Stimulated activated CD8-positive, alpha-beta memory T cell treated with anti-CD3 and anti-CD28 coated beads, Interleukin-15, amount 100 ng/mL, for 24 hours (primary cell): ENCODE data around the gene TRPM3.

ENCODE experiments used
- DNase-seq: peaks from one replicate; pipeline ENCODE4 v3.0.0-alpha.2; 2020; ENCODE audit warnings: low read depth

The TRPM3 gene

DNA sequence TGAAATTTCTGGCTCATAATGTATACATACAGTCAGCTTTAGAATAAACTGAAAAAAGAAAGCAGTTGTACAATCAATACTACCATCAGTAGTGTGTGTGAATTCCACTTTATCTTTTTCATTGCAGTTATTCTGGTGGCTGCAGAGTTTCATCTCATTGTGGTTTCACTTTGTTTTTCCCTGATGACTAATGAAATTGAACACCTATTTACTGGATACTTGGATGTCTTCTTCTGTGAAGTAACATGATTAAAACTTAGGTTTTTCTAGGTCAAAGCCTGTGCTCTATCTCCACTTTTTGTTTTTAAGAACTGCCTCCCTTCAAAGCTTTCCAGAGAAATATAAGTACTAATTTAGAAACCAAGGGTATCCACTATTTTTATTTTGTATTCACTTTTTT is 174.3 kb downstream of the TRPM3 start:
- no peak for DNase-seq

DNA sequence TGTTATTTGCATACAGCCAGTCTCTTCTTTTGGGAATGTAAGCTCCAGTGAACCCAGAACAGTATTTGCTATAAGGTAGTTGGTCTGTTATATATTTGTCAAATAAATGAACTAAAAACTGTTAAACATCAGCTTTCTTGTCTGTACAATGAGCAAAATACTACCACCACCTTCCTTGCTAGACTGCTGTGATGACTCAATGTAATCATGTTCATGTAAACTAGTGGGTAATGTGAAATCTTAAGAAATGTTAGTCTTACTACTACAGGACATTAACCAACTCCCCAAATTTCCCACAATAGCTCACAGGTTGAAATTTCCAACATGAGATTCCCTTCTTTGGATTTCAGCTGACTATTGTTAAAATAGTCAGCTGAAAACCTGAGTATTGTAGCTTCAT is 176.1 kb downstream of the TRPM3 start:
- DNase-seq = no peak

DNA sequence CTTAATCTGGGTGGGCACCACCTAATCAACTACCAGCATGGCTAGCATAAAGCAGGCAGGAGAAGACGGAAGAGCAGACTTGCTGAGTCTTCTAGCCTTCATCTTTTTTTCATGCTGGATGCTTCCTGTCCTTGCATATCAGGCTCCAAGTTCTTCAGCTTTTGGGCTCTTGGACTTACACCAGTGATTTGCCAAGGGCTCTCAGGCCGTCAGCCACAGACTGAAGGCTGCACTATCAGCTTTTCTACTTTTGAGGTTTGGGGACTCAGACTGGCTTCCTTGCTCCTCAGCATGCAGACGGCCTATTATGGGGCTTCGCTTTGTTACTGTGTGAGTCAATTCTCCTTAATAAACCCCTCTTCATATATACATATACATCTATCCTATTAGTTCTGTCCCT is 180.2 kb downstream of the TRPM3 start:
- DNase-seq = no peak

DNA sequence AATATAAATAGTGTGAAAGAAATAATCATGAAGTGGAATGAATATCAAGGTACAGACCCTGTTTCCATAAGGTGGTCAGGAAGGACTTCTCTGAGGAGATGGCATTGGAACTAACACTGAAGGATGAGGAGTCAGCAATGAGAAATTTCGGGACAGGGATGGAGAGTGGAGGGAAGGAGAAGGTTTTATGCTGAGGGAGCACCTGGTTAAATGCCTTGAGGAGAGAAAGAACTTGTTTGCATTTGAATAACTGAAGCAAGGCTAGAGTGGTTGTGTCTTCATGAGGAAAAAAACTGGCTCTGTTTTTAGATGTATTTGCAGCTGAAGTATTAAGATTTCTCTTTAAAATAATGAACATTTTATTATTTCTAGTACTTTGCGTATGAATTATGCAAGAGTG is 180.8 kb downstream of the TRPM3 start:
- DNase-seq = no peak

DNA sequence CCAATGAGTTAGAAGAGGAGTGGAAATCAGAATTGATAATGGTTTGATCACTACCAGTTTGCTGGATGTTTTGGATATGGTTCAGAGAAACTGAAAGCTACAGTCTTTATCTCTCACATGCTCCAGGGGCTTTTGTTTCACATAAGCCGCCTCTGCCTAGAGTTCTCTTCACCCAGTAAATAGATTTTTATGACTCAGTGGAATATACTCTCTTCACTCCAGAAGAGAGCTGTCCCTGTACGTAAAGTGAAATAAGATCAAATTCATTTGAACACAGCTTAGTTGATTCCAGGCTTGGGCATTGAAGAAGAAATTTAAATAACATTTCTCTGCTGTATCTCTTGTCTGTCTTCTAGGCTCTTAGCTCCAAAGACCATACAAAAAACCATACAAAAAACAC is 184.9 kb downstream of the TRPM3 start:
- no peak for DNase-seq

DNA sequence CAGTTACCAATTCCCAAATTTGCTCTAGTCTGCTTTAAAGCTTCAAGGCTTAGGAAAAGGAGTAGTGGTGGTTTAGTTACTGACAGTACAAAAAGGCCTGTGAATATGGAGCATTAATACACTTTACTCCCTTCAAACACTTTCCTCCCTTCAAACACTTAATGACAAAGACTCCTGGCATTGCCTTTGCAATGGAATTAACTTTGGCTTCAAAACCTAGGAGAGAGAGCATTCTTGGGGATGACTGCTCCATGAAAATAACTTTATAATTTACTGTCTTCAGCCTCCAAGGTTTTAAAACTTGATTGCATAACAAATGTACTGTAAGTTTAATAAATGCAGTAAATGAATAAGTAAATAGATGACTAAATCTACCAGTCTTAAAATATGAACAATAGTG is 185.6 kb downstream of the TRPM3 start:
- DNase-seq = no peak

DNA sequence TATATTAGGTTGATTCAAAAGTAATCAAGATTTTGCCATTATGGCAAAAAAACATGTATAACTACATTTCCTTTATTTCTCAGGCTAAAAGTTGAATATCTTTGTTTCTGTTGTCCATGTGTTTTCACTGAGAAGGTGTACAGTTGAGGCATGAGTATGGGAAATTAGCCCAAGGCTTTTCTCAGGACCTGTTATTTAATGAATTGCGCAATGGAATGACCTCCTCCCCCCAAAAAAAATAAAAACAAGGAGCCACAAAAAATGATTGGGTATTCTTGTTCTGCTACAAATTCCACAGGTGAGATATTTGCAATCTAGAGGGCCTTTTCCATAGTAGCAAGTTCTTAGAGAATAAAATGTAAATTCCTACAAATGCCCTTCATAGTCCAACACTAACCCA is 186.8 kb downstream of the TRPM3 start:
- DNase-seq = no peak

DNA sequence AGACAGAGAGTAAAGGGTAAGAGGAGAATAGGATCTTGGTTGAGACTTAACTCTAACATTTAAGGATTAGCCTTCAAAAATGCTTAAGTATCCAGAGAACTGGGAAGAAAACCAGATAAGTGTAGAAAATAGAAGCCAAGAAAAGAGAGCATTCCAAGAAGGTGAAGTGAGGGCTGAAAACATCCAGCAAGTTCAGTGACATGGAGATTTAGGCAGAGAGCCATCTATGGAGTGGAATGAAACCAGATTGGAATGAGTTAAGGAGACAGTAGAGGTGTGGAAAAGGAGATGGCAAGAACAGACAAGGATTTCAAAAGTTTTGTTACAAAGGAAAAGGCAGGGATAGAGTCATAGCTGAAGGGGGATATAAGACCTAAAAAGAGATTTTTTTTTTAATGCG is 188.1 kb downstream of the TRPM3 start:
- DNase-seq = no peak

DNA sequence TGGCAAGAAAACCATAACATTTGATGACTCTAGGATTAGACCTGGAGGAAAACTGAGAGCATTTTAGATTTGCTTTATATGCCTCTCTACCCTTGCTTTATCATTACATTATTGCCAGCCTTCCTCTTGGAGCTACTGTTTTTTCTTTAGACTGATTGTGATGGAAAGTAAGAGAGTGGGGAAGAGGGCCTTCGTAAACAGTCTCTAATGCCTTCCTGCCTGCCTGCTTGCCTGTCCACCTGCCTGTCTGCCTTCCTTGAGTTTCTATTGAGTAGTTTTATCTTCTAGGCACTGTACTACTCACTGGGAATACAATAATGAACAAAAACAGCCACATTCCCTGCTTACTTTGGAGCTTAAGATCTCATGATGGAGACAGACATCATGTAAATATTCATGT is 189.3 kb downstream of the TRPM3 start:
- no peak for DNase-seq

DNA sequence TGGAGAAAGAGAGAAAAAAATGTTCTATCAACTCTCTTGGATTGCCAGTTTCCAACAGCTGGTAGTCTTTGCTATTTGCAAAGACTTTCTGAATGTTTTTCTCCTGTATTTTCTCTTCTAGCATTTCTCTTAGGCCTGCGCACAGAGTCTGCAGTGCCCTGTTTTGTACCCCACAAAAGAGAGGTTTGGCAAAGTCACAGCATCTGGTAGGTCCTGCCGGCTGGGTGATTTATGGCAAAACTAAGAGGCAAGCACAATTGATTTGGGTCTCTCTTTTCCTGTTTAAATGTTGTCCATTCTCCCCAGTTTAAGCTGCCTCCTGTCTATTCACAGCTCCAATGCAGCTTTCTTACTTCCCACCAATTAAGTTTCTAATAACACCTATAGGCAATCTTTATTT is 193.9 kb downstream of the TRPM3 start:
- no peak for DNase-seq

DNA sequence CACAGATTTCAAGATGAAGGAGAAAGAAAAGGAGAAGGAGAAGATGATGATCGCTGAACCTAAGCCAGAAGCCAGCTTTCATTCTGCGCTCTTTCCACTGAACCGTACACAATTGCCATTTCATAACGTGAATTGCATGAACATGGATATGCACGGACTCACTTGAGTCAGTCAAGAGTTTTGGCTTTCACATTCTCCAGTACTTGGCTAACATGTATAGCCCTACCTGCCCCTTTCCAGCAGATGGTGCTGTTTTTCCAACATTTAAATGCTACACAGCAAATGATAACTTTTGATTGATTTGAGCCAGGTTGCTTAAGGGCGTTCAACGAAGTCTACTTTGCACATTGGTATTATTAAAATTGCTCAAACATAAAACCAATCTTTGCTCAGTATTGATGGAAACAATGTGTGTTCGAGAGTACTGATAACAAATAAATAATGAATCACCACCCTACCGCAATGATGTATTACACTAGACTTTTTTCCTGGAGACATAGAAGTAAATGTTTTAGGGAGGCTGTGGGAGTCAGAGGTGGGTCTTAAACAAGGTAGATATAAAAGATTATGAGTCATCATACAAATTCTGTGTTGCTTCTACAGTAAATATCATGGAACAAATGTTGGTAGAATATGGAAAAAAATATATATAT is 196.4 kb downstream of the TRPM3 start:
- no peak for DNase-seq

DNA sequence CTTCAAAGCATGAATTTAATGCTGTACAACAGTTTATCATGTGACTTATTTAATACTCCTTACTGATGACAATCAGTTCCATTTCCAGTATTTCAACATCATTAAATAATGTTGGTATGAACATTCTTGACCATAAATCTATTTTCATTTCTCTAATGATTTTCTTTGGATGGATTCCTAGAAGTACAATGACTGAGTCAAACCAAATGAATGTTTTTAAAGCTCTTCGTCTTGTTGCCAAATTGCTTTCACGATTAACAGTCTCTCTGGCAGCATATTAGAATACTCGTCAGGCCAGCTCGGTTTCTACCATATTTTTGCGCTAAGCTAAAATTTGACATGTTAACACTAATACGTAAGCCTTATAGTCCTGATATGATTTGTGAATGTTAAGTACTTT is 197.0 kb downstream of the TRPM3 start:
- DNase-seq = no peak

DNA sequence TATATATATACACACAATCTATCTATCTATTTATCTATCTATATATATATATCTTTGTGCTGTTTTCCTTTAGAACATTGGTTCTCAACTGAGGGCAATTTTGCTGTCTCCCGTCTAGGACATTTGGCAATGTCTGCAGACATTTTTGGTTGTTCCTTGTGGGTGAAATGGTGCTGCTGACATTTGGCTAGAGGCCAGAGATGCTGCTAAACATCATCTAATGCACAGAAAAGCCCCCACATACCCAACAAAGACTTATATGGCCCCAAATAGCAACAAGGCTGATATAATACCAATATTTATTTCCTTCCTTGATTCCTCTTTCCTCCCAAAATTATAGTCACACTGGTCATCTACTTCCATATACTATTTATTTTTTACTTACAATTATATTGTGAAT is 197.5 kb downstream of the TRPM3 start:
- DNase-seq = no peak

DNA sequence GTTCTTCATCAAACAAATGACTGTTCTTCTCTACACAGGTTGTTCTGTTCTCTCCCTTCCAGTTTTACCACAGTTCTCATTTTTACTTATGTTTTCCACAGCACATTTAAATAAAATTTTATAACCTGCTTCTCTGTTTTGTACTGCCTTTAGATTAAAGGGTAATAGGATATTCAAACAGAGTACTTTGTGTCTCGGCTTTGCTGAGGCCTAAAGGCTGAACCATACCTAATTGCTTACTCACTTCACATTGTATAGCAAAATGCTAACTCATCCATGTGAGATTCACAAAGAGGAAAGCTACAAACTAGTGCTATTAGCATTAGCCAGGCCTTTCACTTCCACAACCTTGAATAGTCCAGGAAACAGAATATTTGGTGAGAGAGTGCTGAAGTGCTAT is 200.3 kb downstream of the TRPM3 start:
- DNase-seq = no peak

DNA sequence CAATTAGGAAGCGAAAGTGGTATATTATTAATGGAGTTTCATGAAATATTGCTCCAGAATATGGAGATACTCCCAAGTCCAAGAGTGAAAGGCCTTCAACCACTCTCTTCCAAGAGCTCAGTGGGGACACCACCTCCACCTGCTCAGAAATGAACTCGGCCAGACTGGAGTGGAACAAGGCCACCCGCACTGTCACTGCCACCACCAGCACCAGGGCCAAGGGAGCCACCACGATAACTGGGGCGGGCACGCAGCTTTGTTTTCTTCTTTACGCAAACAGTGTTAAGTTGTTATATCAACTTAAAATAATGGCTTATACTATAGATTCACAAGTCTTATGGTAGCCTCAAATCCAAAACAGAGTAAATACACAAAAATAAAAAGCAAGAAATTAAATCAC is 204.1 kb downstream of the TRPM3 start:
- DNase-seq = no peak

DNA sequence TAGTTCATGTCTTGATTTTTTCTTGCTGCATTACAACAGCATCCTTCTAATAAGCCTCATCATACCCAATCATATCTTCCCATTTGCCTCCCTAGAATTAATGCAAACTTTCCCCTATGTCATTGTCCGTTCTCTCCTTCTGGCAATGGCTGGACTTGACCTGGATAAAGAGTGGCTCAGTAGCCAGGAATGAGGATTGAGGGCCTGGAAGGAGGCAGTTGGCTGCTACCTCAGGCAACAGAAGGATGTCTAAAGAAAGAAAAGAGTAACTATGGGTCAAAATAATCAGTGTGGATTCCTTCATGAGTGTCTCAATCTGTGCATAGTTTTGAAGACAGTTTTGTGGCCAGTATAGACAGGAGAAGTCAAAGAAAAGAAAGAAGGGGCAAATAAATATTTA is 209.6 kb downstream of the TRPM3 start:
- no peak for DNase-seq

DNA sequence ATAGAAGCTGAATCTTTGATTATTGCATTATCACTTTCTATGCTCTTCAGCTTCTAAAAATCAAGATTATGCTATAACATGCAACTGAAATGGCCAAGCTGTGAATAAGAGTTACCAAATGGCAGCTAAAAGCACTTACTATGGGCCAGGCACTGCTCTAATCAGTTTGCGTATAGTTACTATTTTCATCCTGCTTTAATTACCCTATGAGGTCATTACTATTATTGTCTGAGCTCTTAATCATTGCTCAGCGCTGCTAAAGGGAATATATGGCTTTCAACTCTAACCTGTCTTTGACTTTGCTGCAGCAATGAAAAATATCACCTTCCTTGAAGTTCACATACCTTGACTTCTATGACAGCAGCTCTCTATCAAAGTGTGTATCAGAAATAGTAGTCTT is 210.8 kb downstream of the TRPM3 start:
- no peak for DNase-seq

DNA sequence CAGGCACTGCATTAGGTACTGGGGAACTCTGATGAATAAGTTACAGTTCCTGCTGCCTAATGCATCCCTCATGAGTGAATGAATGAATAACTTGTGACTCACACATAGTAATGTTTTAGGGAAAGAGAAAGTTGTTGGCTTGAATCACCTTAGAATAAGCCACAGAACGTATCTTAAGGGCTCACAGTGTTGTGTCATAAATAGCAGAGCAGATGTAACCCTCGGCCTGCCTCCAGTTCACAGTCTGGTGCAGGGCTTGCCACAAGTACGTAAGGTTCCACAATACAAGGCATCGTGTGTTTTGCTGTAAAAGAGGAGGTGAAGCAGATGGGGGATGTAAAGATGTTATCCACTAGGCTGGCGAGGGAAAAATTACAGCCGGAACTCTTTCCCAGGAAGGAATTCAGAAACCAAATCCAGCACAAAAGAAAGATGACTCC is 218.7 kb downstream of the TRPM3 start:
- no peak for DNase-seq

DNA sequence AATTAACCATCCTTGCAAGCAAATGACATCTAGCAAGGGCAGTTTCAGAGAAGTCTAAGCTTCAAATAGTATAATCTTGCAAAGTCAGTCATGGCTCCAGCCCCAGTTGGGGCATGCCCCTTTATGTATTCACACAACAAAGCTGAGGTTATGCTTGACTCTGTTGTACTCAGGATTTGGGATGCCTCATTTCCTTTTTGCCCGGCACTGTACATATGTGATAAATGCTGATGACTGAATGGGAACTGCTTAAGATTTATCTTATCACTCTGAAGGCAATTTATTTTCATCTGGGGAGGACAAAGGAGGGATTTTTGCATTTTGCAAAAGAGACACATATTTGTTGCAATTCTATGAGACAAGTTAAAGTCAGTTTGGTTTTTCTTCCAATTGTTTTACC is 219.2 kb downstream of the TRPM3 start:
- no peak for DNase-seq

DNA sequence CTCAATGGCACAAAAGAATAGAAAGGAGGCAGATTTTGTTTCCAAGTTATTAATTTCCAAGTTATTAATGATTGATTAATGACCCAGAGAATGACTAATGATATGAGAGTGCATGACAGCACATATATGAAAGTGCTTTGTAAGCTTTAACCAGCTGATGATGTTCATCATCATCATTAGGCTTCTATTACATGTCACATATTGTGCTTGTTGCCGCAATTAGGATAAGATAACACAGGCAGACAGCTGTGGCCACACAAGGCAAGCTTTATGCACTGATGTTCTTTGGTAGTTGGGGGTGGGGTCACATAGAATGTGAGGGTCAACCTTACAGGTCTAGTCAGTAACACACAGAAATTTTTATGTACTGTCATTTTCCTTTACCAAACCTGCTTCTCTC is 219.7 kb downstream of the TRPM3 start:
- no peak for DNase-seq

DNA sequence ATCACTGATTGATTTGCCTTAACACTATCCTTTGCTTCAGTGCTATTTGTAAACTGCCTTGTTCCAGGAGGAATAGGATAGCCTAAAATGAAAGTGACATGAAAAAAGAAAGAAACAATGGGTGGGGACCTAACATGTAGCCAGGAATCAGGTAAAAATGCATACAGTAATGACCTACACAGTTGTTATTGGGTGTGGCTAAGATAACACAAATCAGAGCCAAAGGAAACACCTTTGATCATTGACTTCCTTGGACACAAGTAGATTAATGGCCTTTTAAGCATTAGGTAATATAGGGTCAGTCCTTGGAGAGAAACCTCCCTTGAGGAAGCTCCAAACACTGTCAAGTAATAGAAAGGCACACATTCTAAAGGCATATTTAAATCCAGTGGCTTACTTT is 220.4 kb downstream of the TRPM3 start:
- no peak for DNase-seq

DNA sequence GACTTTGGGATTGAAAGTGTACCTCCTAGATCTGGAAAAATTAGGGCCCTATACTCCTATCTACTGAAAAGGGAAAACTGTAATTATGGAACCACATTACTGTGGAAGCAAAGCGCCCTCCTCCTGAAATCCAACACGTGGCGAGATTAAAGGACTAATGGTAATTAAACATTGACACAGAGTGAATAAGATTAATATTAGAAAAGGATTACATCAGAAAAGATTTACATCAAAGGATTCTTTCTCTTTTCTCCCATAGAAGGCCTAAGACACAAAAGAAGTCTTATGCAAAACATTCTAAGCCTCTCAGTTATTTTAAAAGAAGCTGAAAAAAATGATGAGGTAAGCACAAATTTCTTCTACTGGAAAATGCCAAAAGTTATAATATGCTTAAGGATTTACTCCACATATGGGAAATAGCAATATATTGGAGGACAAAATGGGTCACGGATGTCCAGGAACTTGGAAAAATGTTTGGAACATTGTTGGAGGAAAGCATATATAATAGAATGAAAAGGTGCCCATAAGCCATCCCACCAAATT is 227.8 kb downstream of the TRPM3 start:
- no peak for DNase-seq

DNA sequence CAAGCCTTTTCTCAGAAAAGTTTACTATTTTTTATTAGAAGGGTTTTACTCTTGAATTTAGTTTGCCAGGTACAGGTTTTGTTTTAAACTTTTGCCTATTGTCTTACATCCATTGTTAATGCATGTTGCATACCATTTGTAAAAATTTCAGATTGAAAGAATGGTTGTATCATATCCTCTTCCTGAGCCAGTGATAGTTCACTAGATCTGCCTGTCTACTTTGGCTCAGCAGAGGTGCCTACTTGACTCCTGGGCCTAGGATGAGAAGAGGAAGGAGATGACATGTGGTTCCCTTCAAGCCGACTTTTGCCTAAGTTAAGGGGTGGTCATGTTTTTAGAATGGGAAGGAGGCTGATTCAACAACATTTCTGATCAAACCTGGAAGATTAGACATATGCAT is 232.9 kb downstream of the TRPM3 start:
- DNase-seq = no peak

DNA sequence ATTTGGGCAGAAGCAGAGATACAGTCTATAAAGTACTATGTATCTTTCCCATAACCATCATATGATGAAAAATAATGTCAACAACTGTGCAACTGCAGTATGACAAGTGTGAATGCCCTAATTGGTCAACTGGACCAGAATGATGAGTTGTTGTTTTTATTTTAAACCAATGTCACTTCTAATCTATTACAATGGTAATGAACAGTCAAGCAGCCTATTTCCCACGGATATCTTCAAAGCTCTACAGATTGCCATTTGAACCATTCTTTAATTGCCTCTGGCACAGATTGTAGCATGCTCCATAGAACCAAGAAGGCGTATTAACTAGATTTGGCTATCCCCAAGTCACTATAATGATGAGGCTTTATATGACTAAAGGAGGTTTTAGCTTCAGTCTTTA is 233.6 kb downstream of the TRPM3 start:
- DNase-seq = no peak
